GM19193 (cell line): ENCODE data around the gene SMCHD1.

Experiments used
- POLR2A ChIP-seq: IDR thresholded peaks from 4 replicates; pipeline ENCODE4 v1.6.1; 2011; ENCODE audit not compliant: insufficient read depth, insufficient read length; ENCODE audit errors: extremely low read depth

Gene SMCHD1

DNA sequence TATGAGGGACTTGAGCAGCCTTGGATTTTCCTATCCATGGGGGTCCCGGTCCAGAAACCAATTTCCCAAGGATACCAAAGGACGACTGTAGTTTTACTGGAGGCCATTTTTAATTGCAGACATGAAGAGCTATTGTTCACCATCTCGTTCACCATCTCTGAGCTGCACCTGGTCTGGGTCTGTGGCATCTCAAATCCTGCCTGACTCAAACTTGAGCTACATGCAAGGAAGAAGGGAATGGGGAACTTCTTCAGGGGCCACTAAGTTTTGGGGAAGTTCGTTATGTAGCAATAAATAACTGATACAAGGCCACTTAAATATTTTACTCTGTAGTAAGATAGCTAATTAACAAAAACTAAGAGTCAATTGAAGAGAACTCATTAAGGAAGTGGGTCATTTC is 2.1 kb upstream of the SMCHD1 start:
- TF ChIP-seq POLR2A = no peak

DNA sequence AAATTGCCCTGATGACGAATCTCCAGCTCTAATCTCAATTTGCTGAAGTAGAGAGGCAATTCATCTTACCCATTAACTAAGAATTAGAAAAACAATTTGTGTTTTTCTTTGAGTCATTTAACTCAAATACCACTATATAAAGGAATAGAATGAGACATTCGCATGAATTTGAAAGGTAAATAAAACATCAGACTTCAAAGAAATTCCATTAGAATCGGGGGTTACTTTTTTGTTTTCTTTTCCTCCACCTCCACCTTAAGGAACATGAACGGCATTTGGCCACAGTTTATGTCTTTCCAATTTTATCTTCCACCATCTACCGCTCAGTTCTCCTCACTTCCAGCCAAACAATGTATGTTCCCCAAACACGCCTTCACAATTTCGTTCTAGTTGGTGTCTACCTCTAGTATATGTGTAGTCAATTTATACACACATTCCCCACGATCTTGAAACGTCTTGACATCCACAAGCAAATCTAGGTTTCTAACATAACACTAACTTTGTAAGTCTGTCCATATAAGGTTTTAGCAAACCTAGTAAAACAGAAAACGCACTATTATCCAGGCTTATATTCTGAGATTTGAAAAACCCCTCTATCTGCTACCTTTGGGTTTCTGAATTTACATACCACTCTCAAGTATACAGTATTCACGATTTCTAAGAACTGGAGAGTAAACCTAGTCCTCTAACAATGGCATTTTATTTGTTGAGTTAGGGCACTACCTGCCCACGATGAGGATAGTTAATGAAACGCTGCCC is 1.2 kb upstream of the SMCHD1 start:
- TF ChIP-seq POLR2A = no peak

GRCh38 chr18:2654928-2655177 is 673 bp upstream of the SMCHD1 start:
- TF ChIP-seq POLR2A = no peak

- no peak for TF ChIP-seq POLR2A
Measured at GRCh38 chr18:2655954-2656236, 369 bp downstream of the SMCHD1 start.

DNA sequence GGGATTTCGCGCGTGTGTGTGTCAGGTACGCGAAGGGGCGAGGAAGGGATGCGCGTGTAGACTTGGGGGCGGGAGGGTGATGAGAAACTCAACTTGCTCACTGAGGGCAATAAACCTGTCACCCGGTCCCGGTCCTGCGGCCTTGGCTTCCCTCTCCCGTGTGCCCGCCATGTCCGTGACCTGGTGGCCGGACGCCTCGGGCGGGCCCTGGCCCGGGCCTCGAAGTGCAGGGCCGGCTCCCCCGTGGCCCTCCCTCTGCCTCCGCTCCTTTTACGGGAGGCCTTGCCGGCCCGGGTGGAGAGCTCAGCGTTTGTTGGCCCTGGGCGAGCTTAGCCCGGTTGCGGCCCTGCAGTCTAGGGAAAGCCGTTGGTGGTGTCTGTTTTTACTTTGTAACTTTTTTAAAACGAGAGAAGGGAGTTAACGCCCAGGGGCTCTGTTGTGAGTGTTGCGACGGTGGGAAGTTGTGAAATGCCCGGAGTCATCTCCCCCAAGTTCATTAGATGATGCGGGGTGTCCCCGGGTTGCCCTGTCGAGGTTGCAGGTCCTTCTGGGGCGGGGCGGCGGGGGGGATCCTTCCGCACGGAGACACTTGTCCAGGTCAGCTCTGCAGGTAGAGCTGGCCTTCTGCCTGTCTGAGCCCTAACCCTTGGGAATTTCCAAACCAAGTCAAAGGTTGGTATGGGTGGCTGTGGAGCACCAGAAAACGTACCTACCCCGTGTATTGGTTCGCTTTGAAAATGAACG is 883 bp downstream of the SMCHD1 start:
- no peak for TF ChIP-seq POLR2A

GRCh38 chr18:2656981-2657512 is 1.5 kb downstream of the SMCHD1 start:
- no peak for TF ChIP-seq POLR2A

GRCh38 chr18:2657788-2658458 is 2.4 kb downstream of the SMCHD1 start:
- TF ChIP-seq POLR2A = no peak

DNA sequence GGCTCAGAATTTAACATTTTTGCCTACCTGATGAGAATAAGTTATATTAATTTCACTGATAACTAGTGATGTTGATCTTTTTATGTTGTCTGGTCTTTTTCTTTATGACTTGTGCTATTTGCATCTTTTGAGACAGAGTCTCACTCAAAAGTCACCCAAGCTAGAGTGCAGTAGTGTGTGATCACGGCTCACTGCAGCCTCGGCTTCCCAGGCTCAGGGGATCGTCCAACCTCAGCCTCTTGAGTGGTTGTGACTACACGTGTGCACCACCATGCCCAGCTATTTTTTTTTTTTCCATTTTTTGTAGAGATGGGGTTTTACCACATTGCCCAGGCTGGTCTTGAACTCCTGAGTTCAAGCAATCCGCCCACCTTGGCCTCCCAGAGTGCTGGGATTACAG is 7.5 kb downstream of the SMCHD1 start:
- TF ChIP-seq POLR2A = no peak

DNA sequence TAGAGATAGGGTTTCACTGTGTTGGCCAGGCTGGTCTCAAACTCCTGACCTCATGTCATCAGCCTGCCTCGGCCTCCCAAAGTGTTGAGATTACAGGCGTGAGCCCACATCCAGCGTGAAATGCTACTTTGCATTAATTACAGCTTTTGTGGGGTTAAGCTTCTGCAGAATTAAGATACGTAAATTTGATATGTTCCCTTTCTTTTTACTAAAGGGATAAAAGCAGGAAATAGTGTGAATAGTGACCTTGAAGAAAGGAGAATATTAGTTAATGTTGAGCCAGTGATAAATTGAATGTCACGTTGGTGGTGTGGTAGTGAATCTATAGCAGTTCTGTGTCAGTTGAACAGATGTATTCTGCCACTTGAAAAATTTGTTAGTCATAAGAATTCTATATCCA is 16.9 kb downstream of the SMCHD1 start:
- TF ChIP-seq POLR2A = no peak

DNA sequence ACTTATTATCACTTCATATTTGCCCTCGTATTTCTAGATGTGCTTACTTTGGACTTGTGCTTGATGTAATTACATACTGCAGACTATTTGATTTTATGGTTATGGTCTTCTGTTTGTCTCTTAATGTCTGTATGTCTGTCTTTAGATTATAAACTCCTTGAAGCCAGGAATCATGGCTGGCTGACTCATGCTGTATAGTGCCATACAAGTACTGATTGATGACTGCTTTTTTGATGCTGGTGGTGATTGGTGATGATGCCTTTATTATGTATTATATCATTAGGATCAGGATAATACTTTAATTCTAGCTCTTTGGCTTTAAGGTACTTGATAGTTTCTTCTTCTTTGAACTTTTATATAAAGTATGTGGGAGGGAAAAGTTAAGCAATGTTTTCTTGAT is 17.3 kb downstream of the SMCHD1 start:
- TF ChIP-seq POLR2A = no peak

DNA sequence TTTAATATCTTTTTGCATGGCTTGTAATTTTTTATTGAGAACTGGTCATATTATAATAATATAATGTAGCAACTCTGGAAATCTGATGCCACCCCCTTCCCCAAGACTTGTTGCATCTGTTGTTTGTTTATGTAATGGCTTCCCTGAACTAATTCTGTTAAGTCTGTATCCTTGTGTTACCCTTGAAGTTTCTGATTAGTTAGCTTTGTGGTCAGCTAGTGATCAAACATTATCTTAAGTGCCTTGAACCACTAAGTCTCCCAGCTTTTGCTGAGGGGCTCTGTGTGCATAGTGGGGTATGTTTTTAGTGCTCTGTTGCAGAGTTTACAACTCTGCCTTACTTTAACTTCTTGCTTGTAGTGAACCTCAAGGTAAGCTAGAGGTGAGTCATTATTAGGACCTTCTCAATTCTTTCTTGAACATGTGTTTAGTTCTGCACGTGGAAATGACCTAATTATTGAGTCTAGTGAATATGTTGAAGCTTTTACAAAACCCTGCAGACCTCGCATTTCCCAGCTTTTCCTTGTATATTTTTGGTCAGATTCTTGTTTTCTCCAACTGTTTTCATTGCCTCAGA is 24.8 kb downstream of the SMCHD1 start:
- no peak for TF ChIP-seq POLR2A

- no peak for TF ChIP-seq POLR2A
Measured at GRCh38 chr18:2681993-2682603, 26.6 kb downstream of the SMCHD1 start.

DNA sequence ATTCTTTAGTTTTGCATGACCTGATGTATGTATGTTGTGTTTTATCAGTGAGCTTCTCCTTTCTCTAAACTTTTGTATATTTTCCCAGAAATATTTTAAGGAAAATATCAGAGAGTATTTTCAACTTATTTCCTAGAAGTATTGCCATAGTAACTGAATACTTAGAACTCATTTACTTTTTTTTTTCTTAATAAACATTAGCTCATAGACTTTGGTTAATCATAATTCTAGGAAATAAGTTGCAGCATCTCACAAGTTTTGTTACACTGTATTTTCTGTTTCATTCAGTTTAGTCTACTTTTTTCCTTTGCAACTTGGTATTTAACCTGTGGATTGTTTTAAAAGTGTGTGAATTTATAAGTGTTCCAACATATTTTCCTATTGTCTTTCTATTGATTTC is 27.5 kb downstream of the SMCHD1 start:
- no peak for TF ChIP-seq POLR2A

- no peak for TF ChIP-seq POLR2A
Measured at GRCh38 chr18:2686349-2686968, 30.9 kb downstream of the SMCHD1 start.
